H7 (cell line): Measurements from ENCODE around the gene QKI. TPM values are rescaled to one million over a fixed set of nuclear protein-coding genes. Genes with fewer than 3 reads are reported as not detected.

Source experiments
- DNase-seq: peaks from one replicate; pipeline ENCODE4 v3.0.0; 2012
- H3K27me3 ChIP-seq: 2 replicates; pipeline ENCODE4 v1.6.0; 2011; ENCODE audit warnings: mild to moderate bottlenecking, low read length; ENCODE audit not compliant: control insufficient read depth, insufficient read depth
- H3K36me3 ChIP-seq: replicated peaks from 2 replicates; pipeline ENCODE4 v1.5.1; 2011; ENCODE audit warnings: low read length; ENCODE audit not compliant: control insufficient read depth, insufficient read depth
- H3K4me3 ChIP-seq: 2 replicates; pipeline ENCODE4 v1.5.1; 2011; ENCODE audit warnings: low read depth, mild to moderate bottlenecking, control low read depth, low read length, moderate library complexity; ENCODE audit not compliant: insufficient read depth
- total RNA-seq: library from RNA; depleted of rRNA; stranded (reverse); fragments of >200 nt; shearing (Covaris generic); gene quantifications from 2 replicates; pipeline ENCODE4 v1.2.3, GENCODE V29; 2014

Gene QKI
- total RNA-seq, 1 experiment from 2014 or later = 155 TPM

DNA sequence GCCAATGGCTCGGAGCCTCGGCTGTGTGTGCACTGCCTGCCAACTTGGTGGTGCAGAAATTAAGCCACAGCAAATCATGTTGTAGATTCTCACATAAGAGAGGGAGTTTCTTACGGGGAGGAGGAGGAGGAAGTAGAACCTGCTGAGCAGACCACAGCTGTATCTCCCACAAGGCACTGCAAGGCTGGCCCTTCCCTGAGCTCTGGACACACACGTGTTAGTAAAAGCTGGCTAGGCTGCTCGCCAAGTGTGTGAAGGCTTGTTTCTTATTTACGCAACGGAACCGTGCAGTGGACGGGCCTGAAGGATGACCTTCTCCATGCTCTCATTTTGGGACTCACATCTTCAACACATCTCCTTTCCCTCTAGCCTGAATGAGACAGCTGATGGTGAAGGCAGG lies 15.7 kb upstream of the QKI start:
- no peak for DNase-seq
- no peaks in the 10 kb centered on the region; the same call in 1 of the 2 replicates for H3K27me3 ChIP-seq
- H3K36me3 ChIP-seq = no peaks in the 10 kb centered on the region
- no peak overlapping the region for H3K4me3 ChIP-seq

DNA sequence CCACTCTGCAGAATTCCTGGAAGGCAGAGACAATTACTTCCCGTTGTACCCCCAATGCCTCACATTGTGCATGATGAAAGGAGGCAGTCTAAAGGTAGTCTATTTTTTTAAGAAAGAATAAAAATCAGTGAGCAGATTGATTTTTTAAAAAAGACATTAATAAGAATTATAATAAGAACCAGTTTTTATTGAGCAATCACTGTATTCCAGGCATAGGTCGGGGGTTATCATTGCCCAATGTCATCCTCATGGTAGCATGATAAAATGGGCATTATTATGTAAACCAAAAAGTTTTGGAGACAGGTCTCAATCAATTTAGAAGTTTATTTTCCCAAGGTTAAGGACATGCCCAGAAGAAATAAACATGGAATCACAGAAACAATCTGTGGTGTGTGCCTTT lies 14.0 kb upstream of the QKI start:
- Histone ChIP-seq H3K36me3 (no peaks in the 10 kb centered on the region), H3K4me3 (no peak overlapping the region), H3K27me3 (no peaks in the 10 kb centered on the region; the same call in 1 of the 2 replicates)
- DNase-seq = no peak

DNA sequence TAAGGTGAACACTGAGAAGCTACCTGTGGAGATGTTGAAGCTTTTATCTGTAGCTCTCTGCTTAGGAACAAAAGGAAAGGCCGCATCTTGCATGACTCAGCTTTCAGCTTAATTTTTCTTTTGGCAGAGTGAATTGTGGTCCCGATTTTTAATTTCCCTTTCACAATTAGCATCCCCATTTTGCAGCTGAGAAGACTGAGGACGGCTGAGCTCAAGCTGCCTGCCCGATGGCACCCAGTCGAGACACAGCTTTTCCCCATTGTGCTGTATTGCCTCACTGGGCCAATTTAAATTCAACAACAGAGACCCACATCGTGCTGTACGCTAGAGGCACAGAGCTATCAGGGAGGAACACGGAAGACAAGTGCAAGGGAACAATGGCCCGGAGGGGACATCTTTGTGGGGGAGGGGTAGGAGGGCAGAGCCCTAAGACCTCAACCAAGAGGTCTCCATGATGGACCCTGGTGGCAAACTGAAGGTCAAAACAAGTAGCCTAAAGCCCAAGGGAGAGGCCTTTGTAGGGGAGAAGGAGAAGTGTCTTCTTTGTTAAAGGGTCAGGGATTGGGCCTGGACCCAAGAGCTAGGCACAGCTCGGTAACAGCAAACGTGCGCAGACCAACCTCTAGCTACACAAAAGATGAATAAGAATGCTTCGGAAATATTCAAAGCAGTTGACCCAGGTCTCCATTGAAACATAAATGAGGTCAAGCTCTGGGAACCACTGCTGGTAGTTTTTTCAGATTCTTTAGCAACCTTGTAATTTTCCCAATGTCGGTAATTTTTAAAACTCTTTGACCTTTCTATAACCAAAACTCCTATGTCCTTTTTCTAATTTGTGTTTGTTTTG lies 13.3 kb upstream of the QKI start:
- Histone ChIP-seq H3K36me3 (no peaks in the 10 kb centered on the region), H3K4me3 (no peak overlapping the region), H3K27me3 (no peaks in the 10 kb centered on the region; the same call in 1 of the 2 replicates)
- no peak for DNase-seq

DNA sequence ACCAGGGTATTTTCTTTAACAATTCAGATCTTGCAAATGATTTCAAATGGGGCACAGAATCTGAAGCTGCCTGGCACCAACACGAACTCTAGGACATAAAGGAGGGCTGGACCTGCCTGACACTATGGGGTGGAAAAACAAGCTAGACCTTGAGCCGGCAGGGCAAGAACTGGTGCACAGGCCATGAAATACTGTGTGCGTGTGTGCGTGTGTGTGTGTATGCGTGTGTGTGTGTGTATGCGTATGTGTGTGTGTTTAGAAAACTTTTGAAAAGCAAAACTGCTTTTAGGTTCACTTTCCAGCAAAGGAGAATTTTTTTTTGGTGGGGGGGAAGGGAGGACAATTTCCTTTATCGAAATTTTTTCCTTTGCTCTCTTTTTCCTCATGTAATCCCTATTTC lies 11.9 kb upstream of the QKI start:
- H3K27me3 ChIP-seq = no peaks in the 10 kb centered on the region; the same call in 1 of the 2 replicates
- DNase-seq = no peak
- no peak overlapping the region for H3K4me3 ChIP-seq
- no peaks in the 10 kb centered on the region for H3K36me3 ChIP-seq

DNA sequence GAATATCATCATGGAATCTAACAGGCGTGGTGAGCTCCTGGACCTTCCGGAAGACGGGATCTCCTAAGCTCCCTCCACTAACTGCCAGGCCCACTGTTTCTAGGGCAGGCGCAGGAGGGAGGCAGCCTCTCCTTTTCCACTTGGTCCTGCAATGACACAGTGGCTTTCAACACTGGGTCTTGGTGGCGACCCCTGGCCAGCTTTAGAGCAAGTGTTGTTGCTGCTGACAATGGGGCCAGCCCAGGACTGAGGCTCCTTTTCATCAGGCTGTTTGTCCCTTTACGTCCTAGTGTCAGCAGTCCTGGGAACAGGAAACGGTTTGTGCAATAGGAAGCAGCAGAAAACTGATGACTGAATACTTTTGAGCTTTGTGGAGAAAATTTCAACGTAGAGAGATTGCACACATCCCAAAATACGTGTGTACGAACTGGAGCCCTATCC lies 9.7 kb upstream of the QKI start:
- H3K27me3 ChIP-seq = no peaks in the 10 kb centered on the region
- no peak for DNase-seq
- no peaks in the 10 kb centered on the region for H3K36me3 ChIP-seq
- no peak overlapping the region for H3K4me3 ChIP-seq

DNA sequence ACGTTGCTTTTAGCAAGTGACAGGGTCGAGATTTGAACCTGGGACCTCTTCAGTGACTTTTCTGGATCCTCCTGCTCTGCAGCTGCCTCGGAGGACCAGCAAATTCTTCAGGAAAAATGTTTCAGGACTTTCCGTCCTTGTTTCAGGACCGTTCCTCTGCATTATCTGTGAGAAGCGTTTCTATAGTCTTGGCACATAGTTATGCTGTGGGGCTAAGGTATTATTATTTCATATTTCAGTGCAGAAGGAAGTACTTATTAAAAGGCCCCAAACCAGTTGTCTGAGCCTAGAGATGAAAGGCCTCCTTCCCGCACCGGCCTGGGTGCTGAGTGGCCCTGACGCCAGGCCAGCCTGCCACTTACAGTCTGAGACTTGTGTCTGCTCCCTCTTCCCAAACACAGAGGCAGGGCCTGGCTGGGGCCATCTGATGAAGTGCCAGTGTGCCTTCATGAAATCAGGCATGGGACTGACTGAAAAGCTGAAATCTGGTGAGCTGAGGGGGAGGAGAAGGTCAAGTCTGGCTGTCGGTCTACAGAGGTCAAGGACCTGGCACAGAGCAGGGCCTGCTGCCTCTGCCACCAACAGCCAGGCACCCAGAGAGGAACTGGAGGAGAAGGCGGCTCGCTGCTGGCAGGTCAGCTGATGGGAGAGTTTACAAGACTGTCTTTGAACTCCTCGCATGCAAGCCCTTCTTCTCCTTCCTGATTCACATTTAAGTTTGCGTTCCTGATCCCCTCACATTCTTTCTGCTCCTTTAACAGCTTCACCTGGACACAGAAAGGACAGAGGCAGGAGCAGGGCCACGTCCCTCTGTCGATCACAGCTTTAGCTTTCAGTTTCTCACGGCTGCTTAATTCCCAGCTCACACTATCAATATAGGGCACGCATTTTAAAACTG lies 8.9 kb upstream of the QKI start:
- Histone ChIP-seq H3K27me3 (no peaks in the 10 kb centered on the region), H3K36me3 (no peaks in the 10 kb centered on the region), H3K4me3 (no peak overlapping the region)
- no peak for DNase-seq

DNA sequence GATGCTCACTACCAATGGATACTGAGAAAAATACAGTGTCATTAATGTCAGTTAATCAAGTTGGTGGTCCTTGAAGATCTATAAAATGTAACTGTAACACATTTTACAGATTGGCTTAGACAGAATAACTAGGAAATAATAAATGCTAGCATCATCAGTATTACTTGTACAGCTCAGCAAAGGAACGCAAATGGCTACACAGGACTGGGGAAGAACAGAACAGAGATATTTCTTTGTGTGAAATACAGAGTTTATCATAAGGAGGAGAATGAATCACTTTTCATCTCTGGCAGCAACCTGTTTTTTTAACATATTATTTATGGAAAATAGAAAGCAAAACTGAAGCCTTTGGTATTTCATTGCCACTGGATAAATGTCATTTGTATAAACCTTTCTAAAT lies 8.2 kb upstream of the QKI start:
- H3K4me3 ChIP-seq = no peak overlapping the region
- H3K36me3 ChIP-seq = no peaks in the 10 kb centered on the region
- H3K27me3 ChIP-seq = no peaks in the 10 kb centered on the region
- DNase-seq = no peak

DNA sequence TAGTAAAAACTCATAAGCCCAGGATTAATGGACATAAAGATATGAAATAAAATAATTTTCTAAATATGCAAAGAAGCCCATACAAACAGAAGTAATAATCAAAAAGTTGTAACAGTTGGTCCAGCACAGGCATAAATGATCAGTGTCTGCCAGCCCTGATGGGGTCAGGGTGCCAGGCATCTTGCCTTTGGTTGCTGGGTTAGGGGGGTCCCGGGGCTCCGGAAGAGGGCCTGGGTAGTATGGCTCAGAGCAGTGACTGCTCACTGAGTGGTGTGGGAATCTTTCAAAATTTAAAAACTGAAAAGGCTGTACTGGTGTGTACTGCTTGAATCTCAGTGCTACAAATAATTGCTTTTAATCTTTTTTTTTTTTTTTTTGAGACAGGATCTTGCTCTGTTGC lies 7.7 kb upstream of the QKI start:
- Histone ChIP-seq H3K27me3 (no peaks in the 10 kb centered on the region), H3K4me3 (no peak overlapping the region), H3K36me3 (no peaks in the 10 kb centered on the region)
- no peak for DNase-seq

DNA sequence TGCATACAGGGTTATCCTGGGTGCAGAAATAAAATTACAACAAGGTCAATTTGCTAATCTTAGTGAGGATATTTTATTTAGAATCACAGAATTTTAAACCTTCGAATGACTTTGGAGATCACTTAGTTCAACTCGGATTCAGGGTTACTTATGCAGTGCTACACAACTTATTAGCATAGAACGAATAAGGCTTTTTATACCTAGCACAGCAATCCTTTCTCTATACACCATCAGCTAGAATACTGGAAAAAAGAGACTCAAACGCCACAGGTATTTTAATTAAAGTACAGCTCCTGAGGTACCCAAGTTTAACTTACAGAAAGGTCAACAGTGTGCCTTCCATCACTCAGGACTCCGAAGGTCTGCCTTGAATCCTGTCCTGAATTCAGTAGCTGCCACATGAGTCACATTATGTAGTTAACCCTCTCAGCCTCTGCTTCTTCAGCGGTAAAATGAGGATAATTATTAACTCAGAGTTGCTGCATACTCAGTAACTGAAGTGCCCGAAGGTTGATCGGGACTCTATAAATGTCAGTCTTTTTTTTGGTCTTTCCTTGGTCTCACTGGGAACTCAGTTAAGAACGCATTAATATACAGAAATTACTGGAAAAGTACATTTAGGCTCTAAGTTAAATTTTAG lies 6.0 kb upstream of the QKI start:
- Histone ChIP-seq H3K27me3 (no peaks in the 10 kb centered on the region), H3K4me3 (no peak overlapping the region), H3K36me3 (no peaks in the 10 kb centered on the region)
- no peak for DNase-seq

DNA sequence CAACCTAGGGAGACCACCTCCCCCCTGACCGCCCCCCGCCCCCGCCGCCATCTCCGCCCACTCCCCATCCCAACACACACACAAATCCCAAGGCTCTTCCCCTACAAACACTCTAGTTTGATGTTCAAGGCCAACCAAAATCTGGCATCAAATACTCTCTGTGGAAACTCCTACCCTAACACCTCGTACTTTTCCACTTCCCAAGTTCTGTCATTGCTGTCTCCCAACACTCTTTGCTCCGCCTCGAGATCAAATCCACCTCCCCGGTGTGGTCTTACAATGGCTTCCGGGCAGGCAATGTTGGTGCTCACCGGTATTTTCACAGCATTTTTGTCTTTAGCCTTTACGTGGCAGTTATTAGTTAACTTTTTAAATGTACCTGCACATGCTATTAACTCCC lies 4.8 kb upstream of the QKI start:
- Histone ChIP-seq H3K36me3 (no peaks in the 10 kb centered on the region), H3K4me3 (no peak overlapping the region), H3K27me3 (no peaks in the 10 kb centered on the region)
- no peak for DNase-seq

DNA sequence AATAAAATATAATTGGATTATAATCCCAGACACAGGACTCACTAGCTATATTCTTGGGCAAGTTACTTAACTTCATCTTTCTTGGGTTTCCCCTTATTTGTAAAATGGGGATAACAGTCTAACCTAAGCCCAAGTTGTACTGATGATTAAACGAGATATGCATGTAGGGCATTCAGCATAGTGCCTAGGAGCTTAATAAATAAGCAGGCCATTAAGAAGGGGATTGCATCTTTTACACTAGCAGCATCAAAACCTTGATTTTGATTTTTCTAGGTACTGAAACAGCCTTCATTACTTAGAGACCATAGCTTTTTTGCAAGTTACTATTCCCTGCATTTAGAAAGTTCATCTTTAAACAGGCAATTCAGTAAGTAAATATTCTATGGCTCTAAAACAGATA lies 2.2 kb upstream of the QKI start:
- no peaks in the 10 kb centered on the region for H3K36me3 ChIP-seq
- no peak for DNase-seq
- H3K27me3 ChIP-seq = no peaks in the 10 kb centered on the region
- peak overlapping the region; percentile 93; the same call in 1 of the 2 replicates for H3K4me3 ChIP-seq

DNA sequence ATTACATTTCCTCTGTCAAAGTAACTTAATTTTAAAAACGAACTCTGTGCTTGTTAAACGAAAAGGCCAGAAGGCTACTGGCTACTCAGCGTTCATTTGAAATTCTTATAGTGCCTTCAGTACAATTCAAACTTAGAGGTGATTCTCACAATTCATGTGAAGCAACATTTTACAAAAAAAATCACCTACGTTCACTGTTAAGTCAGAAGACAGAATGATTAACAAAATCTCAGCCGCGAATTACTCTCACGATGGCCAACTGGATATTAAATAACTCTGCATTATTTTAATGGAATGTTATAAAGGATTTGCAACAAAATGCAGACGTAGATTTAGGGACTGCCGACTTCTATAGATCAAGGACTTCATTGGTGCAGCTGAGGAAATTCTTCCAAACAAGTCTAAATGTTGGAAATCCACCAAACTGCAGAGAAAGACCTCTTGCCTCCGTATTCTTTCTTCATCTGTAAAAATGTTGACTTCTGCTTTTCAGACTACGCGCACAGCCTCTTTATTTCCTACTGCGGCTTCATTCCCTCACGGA lies 1.6 kb upstream of the QKI start:
- H3K4me3 ChIP-seq = peak overlapping the region; percentile 93
- no peaks in the 10 kb centered on the region for H3K36me3 ChIP-seq
- no peaks in the 10 kb centered on the region for H3K27me3 ChIP-seq
- no peak for DNase-seq

DNA sequence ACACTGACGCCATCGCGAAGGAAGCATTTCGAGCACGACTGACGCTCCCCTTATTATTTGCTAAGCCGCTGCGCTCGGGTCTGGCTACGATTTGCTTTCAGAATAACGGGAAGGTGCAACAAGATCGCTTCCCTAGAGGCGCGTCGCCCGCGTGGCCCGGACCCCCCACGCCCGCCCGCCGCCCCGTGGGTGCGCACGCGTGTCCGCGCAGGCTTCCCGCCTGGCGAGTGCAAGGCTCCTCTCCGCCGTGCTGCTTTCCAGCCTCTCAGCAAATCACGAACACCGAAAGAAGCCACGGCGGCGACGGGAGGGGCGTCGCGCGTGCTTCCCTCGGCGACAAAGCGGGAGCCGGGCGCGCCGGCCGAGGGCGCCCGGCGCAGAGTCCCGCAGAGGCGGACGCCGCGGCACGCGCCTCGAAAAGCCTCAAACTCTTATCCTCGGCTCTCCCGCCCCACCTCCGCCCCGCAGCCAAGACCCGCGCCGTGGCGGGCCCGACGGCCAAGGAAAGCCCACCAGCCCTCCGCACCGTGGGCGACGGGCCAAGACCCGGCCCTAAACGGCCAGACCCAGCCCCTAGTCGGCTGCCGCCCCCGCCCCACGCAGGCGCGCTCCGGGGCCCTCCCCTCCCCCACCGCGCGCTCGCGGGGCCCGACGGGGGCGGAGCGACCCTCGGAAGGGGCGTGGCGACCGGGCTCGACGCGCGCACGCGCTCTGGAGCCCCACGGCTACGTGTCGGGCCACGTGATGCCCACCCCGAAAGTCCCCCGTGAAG lies 987 bp upstream of the QKI start:
- no peaks in the 10 kb centered on the region for H3K27me3 ChIP-seq
- no peaks in the 10 kb centered on the region for H3K36me3 ChIP-seq
- H3K4me3 ChIP-seq = peak overlapping the region; percentile 93
- peak; percentile 96 for DNase-seq
